ENCODE measurements around the gene EPHA7. TPM values are rescaled to one million over a fixed set of nuclear protein-coding genes. Genes with fewer than 3 reads are reported as not detected.

Gene EPHA7
- total and polyA plus RNA-seq, 12 donors: under 0.01 to 1.3 (median 0.14) TPM; not detected in 1

DNA sequence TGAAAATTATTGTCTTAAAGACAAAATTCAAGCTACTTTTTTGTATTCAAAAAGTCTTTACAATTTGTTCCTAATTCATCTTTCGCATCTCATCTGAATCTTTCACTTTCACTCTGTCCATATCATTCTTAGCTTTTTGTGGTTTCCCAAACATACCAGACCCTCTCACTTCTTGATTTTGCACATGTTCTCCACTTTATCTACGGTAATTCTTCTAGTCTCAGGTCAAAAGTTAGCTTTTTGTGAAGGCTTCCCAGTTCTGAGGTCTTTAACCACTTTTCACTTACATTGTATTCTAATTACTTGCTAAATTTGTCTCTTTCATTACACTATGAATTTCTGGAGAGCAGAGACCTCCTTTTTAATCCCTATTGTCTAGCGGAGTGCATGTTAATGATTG lies 34.6 kb upstream of the EPHA7 start:
- peaks cover 0 to 6% (median 0%) of the 10 kb centered on the region in 3 donors for H3K9me3 ChIP-seq (replicated peaks in 1 of 3)
- intact Hi-C loops (cut with DNase I): no loop called here
- no peak overlapping the region for H3K4me3 ChIP-seq
- H3K27me3 ChIP-seq: no peaks in the 10 kb centered on the region
- WGBS, 4 donors: 76 to 84% (median 81%) methylated on average over 3 of the region's 3 CpGs
- TF ChIP-seq POLR2A (IDR thresholded peaks at IDR 0.05): no peak
- TF ChIP-seq, protein P1, sequence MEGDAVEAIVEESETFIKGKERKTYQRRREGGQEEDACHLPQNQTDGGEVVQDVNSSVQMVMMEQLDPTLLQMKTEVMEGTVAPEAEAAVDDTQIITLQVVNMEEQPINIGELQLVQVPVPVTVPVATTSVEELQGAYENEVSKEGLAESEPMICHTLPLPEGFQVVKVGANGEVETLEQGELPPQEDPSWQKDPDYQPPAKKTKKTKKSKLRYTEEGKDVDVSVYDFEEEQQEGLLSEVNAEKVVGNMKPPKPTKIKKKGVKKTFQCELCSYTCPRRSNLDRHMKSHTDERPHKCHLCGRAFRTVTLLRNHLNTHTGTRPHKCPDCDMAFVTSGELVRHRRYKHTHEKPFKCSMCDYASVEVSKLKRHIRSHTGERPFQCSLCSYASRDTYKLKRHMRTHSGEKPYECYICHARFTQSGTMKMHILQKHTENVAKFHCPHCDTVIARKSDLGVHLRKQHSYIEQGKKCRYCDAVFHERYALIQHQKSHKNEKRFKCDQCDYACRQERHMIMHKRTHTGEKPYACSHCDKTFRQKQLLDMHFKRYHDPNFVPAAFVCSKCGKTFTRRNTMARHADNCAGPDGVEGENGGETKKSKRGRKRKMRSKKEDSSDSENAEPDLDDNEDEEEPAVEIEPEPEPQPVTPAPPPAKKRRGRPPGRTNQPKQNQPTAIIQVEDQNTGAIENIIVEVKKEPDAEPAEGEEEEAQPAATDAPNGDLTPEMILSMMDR (IDR thresholded peaks at IDR 0.05): no peak
- no peak overlapping the region for H3K27ac ChIP-seq
- H3K36me3 ChIP-seq (replicated peaks in 1 of 2): no peaks in the 10 kb centered on the region
- DNase-seq: no peak
- H3K4me1 ChIP-seq (replicated peaks in 1 of 2): no peaks in the 10 kb centered on the region

DNA sequence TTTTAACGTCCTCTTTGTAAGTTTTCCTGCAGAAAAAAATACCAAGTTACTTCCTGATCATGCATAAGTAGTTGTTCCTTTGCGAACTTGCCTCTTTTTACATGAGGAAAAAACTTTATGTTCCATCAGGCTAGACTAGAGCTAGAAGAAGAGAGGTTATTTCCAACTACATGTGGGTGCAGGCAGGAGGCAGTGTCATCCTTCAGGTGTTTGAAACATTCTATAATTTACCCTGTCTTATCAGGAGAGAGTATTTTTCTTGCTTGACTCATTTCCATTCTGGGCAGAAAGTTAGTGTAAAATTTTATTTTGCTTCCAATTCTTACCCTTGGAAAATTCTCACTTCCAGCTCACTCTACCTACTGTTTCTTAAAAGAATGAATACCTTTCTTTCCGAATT lies 28.5 kb upstream of the EPHA7 start:
- WGBS, 4 donors: 48 to 63% (median 56%) methylated on average over 3 of the region's 3 CpGs
- no peaks in the 10 kb centered on the region for H3K4me1 ChIP-seq (replicated peaks in 1 of 2)
- TF ChIP-seq POLR2A (IDR thresholded peaks at IDR 0.05): no peak
- TF ChIP-seq, protein P1 (IDR thresholded peaks at IDR 0.05): no peak

DNA sequence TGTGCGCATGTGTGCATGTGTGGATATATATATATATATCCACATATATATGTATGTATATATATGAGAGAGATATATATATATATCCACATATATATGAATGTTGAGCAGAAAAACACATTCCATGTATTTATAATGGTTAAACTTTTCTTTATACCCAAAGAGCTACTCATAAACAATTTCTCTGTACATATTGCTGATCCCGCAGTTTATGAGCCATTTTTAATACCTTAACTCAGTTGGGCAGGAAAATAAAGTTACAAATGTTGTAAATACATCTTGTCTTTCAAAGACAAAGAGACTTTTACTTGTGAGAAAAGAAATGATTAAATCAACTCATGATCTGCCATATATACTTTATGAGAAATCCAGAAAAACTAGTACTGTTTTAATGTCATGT lies 18.1 kb upstream of the EPHA7 start:
- intact Hi-C loops (cut with DNase I): no loop called here
- no peak for DNase-seq
- Histone ChIP-seq H3K27me3 (no peaks in the 10 kb centered on the region), H3K4me3 (no peak overlapping the region), H3K4me1 (replicated peaks in 1 of 2) (no peaks in the 10 kb centered on the region), H3K27ac (no peak overlapping the region), H3K9me3 (replicated peaks in 1 of 3) (no peaks in the 10 kb centered on the region), H3K36me3 (replicated peaks in 1 of 2) (no peaks in the 10 kb centered on the region)
- WGBS, 4 donors: 78 to 95% (median 85%) methylated on average over 2 of the region's 2 CpGs
- no peak for TF ChIP-seq POLR2A (IDR thresholded peaks at IDR 0.05)
- TF ChIP-seq, protein P1 (IDR thresholded peaks at IDR 0.05): no peak

More for the DNA sequence above, 28.5 kb upstream of the EPHA7 start:
- Histone ChIP-seq H3K27ac (no peak overlapping the region), H3K36me3 (replicated peaks in 1 of 2) (no peaks in the 10 kb centered on the region), H3K9me3 (replicated peaks in 1 of 3) (peaks cover 0 to 6% (median 0%) of the 10 kb centered on the region in 3 donors), H3K27me3 (peaks cover 5% of the 10 kb centered on the region), H3K4me3 (no peak overlapping the region)
- intact Hi-C loops (cut with DNase I): no loop called here
- DNase-seq: no peak

DNA sequence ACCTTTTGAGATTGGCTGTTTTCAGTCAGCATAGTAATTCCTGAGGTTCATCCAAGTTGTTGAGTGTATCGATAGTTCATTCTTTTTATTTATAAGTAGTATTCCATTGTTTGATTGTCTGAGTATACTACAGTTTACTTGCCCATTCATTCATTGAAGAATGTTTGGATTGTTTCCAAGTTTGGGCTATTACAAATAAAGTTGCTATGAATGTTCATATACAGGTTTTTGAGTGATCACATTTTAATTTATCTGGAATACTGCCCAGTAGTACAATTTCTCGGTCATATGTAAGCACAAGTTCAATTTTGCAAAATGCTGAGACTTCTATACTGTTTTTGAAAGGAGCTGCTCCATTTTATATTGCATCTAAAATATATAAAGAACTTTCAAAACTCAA lies 14.2 kb upstream of the EPHA7 start:
- Histone ChIP-seq H3K36me3 (replicated peaks in 1 of 2) (no peaks in the 10 kb centered on the region), H3K27ac (no peak overlapping the region), H3K4me1 (replicated peaks in 1 of 2) (no peaks in the 10 kb centered on the region), H3K4me3 (no peak overlapping the region), H3K9me3 (replicated peaks in 1 of 3) (no peaks in the 10 kb centered on the region), H3K27me3 (no peaks in the 10 kb centered on the region)
- no peak for DNase-seq
- no peak for TF ChIP-seq POLR2A (IDR thresholded peaks at IDR 0.05)
- TF ChIP-seq, protein P1 (IDR thresholded peaks at IDR 0.05): no peak
- 57 to 69% (median 65%) methylated on average over 2 of the region's 2 CpGs for WGBS, 4 donors
- intact Hi-C loops (cut with DNase I): no loop called here
